Activated CD4-positive, alpha-beta T cell treated with anti-CD3 and anti-CD28 coated beads for 24 hours (primary cell): ENCODE results near the gene ASIC4.

Experiments used
- DNase-seq, 2 donors: peaks; one replicate each; pipeline ENCODE4 v3.0.0-alpha.2; 2020; ENCODE audit warnings: low read depth in 2 of 2

ASIC4 gene

GRCh38 chr2:219553168-219553417 lies 38.8 kb downstream of the ASIC4 start:
- DNase-seq, result no peak

- no peak for DNase-seq
These were observed 39.2 kb downstream of the ASIC4 start for GRCh38 chr2:219553463-219553963.

- no peak for DNase-seq
These were observed 40.1 kb downstream of the ASIC4 start for GRCh38 chr2:219554350-219554749.

GRCh38 chr2:219555956-219556355 lies 41.7 kb downstream of the ASIC4 start:
- DNase-seq, result no peak

GRCh38 chr2:219556413-219556812 lies 42.1 kb downstream of the ASIC4 start:
- no peak for DNase-seq

- DNase-seq, result no peak
These were observed 43.0 kb downstream of the ASIC4 start for GRCh38 chr2:219557320-219557719.

GRCh38 chr2:219557791-219558785 lies 43.8 kb downstream of the ASIC4 start:
- DNase-seq, result no peak

GRCh38 chr2:219559156-219559915 lies 45.1 kb downstream of the ASIC4 start:
- DNase-seq, result no peak

DNA sequence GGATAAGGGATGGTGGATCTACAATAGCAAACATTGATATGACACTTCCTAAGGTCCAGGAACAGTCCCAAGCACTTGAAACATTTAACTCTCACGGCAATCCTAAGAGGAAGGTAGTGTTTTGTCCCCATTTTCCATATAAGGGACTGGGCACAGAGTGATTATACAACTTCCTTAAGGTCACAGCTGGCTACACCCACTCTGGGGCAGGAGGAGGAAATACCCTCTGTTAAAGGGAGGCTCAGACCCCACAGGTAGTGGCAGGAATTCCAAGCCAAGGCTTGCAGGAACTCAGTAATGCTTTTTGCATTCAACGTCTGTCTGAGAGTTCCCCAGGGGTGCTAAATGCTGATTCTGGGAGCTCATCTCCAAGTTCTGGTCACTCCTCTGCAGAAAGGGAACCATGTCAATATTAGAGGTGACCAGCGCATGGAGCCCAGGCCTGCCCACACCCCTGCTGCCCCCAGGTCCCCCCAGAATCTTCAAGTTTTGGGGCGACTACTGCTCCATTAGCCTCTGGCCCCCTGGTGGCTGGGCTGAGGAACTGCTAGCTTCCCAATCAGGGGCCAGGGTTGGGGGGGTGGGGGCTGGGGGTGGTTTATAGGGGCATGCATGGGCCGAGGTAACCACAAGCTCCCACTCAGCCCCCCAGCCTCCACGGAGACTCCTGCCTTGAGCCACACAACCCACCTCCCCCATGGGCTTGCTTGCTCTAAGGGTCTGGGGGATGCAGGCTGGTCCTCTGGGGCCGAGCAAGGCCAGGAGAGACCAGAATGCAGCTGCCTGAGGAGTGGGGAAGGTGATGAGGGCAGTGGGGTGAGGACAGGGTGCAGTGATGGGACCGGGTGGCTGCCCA lies 46.0 kb downstream of the ASIC4 start:
- DNase-seq, result no peak

DNA sequence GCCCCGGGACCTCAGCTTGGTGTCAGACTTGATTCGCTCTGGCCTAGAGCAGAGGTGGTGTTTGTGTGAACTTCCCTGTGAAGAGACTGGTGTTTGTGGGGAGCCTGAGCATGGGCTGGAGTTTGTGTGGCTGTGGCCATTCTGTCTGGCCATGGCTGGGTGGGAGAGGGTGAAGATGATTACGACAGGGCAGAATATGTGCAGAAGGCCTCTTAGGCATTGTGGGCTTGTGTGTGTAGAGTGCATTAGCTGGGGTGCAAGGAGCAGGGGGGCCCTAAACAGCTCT lies 46.6 kb downstream of the ASIC4 start:
- DNase-seq, result no peak

GRCh38 chr2:219561179-219562048 lies 47.1 kb downstream of the ASIC4 start:
- no peak for DNase-seq

DNA sequence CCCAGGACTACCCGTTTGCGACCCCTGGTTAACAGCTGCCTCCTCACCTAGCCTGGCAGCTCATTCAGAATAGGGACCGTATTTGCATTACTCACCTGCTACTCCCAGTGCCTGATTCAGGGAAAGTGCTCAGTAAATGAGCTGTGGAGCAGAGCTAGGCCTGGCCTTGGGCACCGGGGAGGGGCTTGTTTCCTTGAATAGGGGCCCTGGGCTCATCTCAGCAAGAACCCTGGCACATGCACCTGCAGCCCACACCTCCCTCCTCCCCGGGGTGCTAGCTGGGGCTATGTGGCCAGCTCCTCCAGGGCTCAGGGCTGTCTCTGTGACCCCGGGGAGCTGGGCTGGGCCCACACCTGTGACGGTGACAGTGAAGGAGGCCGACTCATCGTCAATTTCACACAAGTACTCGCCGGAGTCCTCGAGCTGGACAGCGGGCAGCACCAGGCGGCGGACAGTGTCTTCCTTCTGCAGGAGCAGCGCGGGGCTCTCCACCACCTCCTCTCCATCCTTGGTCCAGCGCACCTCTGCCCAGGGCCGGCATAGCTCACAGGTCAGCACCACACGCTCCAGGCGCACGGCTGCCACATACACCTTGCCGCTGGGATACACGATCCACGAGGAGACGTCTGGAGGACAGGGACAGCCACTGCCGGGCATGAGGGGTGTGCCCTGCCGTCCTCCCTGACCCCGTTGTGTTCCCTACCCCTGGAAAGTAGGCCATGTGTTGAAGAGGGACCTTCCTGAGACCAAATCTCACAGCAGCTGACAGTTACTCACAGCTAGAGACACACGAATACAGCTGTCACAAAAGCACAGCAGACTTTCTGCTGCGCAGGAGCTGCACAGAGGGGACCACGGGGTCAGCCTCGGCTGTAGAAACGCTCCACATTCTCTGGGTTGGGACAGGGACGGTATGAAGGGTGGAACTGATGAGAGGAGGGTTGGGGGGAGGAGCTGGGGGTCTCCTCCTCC lies 48.1 kb downstream of the ASIC4 start:
- no peak for DNase-seq

- no peak for DNase-seq
These were observed 49.1 kb downstream of the ASIC4 start for GRCh38 chr2:219563271-219563928.

DNA sequence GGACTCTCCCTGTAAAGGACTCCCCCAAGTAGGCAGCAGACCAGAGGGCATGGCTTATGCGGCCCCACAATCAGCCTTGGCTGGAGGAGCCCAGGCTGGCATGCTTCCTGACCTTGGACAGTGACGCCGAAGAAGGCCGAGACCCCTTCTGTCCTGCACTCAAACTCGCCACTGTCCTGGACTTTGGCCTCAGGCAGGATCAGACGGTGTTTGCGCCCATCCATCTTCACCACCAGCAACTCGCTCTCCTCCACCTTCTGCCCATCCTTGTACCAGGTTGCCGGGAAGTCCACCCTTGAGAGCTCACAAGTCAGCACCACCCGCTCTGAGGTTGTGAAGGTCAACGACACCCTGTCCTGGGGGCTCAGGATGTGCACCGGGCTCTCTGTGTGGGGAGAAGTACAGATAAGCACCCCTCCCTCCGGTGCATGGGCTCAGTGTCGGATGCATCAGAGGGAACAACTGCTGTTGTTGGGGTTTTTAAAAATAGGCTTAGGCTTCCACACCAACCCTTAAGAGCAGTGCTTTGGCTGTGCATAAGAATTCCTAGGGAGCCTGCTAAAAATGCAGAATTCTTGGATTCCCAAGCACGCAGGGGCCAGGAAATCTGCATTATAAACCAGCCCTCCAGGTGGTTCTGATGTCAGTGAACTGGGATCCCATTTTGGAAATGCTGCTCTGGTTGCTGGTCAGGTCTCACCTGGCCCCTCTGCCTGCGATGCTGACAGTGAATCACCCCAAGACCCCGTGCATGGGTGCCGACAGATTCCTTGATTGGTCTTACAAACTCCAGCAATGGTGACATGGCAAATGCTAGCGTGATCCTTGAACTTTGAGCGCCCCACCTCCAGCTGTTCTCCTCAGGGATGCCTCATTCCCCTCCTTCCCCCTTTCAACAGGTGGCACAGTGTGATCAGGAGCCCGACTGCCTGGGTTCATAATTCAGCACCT lies 51.1 kb downstream of the ASIC4 start:
- no peak for DNase-seq

DNA sequence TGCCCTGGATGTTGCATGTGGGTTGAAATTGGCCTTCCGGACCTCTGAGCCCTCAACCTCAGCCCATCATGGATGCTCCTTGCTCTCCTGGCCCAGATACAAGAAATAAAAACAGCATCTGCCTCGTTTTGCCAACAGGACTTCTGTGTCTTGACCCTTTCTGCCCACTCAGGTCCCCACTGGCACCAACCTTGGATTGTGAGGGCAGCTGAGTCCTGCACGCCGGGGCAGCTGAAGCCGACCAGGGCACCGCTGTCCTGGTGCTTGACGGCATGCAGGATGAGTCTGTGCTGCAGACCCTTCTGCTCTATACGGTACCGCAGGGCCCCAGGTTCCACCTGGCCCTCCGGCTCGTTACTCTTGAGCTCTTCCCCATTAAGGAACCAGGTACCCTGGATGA lies 52.4 kb downstream of the ASIC4 start:
- no peak for DNase-seq

GRCh38 chr2:219567131-219567530 lies 52.8 kb downstream of the ASIC4 start:
- DNase-seq, result no peak

- DNase-seq, result no peak
These were observed 53.6 kb downstream of the ASIC4 start for GRCh38 chr2:219567791-219568361.

DNA sequence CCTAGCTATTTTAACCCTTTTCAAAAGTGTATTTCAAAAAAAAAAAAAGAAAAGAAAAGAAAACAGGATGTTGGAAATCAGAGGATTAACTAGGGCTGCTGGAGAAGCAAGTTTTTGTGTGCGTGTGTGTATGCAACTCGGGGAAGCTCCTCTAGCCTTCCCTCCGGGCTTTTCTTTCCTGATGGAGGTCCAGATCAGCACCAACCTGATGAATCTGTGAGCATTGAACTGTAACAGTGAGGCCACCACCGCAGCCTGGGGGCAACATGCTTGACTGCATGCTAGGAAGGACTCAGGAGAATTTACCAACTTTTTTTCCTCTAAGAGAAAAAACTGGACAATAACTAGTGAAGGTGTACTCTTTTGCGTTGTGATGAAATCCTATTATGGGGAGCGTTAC lies 54.8 kb downstream of the ASIC4 start:
- DNase-seq, result no peak
